Hematopoietic multipotent progenitor cell (in vitro differentiated cells): ENCODE results near the gene SCARF2. TPM values are rescaled to one million over a fixed set of nuclear protein-coding genes. Genes with fewer than 3 reads are reported as not detected.

ENCODE experiments used
- DNase-seq, 3 donors: peaks; one replicate each; pipeline ENCODE4 v3.0.0-alpha.2; 2011 to 2015; ENCODE audit warnings: low read depth in 2 of 3, low spot score in 2 of 3
- total RNA-seq: library from RNA; depleted of rRNA; stranded (reverse); fragments of >200 nt; gene quantifications from one replicate; pipeline ENCODE4 v1.2.3, GENCODE V29; 2012

Gene SCARF2
- total RNA-seq, 1 donor = 0.54 TPM

GRCh38 chr22:20440637-20441591 is 3.3 kb upstream of the SCARF2 start:
- DNase-seq = no peak

- DNase-seq = no peak
These were observed 2.4 kb upstream of the SCARF2 start for GRCh38 chr22:20439928-20440575.

- no peak for DNase-seq
These were observed 1.9 kb upstream of the SCARF2 start for GRCh38 chr22:20439556-20439927.

- no peak for DNase-seq
These were observed 1.3 kb upstream of the SCARF2 start for GRCh38 chr22:20438678-20439492.

GRCh38 chr22:20438427-20438677 is 727 bp upstream of the SCARF2 start:
- no peak for DNase-seq

- no peak for DNase-seq
These were observed 635 bp downstream of the SCARF2 start for GRCh38 chr22:20436768-20437612.

GRCh38 chr22:20436307-20436767 is 1.3 kb downstream of the SCARF2 start:
- DNase-seq = no peak

- DNase-seq = no peak
These were observed 2.0 kb downstream of the SCARF2 start for GRCh38 chr22:20435436-20436306.

GRCh38 chr22:20434773-20435172 is 2.9 kb downstream of the SCARF2 start:
- no peak for DNase-seq

- no peak for DNase-seq
These were observed 3.3 kb downstream of the SCARF2 start for GRCh38 chr22:20434264-20434751.

GRCh38 chr22:20433686-20434241 is 3.9 kb downstream of the SCARF2 start:
- no peak for DNase-seq

GRCh38 chr22:20433191-20433590 is 4.4 kb downstream of the SCARF2 start:
- no peak for DNase-seq

GRCh38 chr22:20432244-20432686 is 5.4 kb downstream of the SCARF2 start:
- no peak for DNase-seq

GRCh38 chr22:20431511-20432192 is 6.0 kb downstream of the SCARF2 start:
- no peak for DNase-seq

- DNase-seq = peak; percentile 41 to 75 (median 68)
These were observed 6.7 kb downstream of the SCARF2 start for GRCh38 chr22:20430720-20431510.

- DNase-seq = no peak
These were observed 7.4 kb downstream of the SCARF2 start for GRCh38 chr22:20430101-20430719.
